ENCODE data around the gene PPP2R2B. TPM values are rescaled to one million over a fixed set of nuclear protein-coding genes. Genes with fewer than 3 reads are reported as not detected.
A peak's percentile ranks its signal among the peaks of the same experiment; 100 is the strongest.
"Not testable (repeated sequence)": the region's sequence is repeated elsewhere in the genome, so short reads cannot be mapped to it uniquely, and the experiment has no call there.

Gene PPP2R2B
- total RNA-seq, 1 donor from 2014 or later: not detected

- no peak for DNase-seq (ENCODE audit: low read depth, low spot score)
Measured at GRCh38 chr5:146745931-146746577, 132.5 kb downstream of the PPP2R2B start.

DNA sequence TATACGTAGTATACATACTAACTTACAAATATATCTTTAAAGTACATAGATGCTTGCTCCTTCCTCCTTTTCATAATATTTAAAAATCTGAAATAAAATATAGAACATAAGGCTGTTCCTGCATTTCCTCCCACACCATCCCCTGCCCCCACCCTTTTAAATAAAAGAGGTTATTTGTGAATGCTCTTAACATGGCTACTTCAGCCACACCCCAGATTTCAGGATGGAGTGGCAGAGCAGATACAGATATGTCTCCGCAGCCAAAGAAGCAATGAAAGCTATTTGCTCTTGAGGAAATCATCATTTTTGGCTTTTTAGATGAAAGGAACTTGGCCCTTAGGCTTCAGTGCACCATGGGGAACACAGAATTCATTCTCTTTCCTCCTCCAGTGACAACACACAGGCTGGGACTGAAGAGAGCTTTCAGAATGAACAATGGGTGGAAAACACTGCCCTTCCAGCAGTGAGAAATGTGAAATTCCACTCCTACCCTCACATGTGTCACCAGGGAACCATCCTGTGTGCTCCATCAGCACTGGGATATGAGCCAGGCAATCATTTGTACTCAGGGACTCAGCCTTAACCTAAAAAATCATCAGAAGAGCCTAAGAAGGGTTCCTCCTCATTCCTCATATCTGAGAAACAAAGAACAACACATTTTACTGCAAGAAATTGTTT lies 134.3 kb downstream of the PPP2R2B start:
- no peak for DNase-seq (ENCODE audit: low read depth, low spot score)

DNA sequence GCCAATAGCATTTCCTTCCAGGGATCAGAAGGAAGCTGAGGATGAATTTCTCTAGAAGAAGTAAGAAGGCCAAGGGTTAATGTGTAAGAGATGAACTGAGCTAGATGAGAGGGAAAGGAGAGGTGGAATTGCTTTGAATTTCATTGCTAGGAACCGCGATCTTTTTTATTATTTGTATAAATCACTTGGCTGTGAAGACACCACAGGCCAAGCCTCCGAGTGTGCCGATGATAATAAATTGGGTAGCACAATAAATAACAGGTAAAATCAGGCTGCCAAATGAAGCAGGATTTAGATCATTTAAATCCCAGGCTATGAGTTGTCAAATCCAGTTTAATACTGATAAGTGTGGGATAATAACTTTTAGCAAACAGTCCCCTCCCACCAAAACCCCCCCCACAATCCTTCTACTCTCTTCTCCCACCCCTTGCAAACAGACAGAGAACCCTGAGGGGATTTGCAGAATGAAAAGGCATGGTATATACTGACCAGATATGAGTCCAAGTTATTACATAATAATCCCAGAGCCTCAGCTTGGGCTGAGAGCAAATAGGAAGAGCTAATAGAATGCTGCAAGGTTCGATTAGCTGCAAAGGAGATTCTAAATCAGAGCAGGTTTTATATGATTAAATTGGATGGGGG lies 143.5 kb downstream of the PPP2R2B start:
- DNase-seq (ENCODE audit: low read depth, low spot score): no peak

DNA sequence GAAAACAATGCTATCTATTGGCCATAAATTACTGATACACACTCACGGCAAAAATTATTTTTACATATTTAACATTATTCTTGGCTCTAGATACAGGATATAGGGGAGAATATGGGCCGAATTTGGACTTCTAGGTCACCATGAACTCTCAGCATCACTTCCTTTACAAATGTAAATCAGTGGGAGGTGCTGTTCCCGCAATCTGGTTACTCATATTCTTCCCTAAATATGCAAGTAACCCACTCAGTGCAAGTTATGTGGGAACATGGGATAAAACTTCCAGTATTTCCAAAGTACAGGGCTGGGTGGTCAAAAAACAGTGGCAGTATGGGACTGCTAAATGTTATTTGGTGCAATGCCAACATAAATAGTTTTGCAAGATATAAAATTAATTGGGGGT lies 145.6 kb downstream of the PPP2R2B start:
- DNase-seq (ENCODE audit: low read depth, low spot score): no peak

DNA sequence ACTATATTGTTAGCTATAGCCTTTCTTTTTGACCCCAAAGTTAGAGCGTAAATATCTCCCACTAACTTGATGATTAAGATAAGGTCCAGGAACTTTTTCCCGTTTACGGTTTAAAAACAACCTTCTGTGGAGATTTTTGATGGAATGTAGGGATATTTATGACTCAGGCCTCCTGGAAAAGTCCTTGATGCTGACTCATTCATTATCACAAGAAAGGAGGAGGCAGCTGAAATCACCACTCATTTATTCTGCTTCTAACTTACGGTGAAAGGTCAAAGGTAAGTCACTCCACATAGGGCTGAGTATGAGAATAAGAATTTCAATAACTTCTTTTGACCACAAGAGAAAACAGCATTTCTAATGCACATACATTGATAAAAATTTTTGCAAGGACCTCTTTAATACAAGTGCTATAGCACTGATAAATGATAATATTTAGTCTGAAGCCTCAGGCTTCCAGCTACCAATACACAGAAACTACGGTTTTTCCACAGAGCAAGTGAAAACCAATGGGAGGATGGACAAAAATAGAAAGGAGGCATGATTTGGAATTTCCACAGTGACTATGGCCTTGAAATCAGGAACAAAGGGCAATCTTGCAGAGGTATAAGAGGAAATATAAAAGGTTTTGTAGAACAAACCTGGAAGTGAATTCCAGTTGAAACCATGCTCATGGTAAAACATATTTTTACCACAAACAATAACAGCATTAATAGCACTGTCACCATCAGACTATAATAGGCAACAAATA lies 146.5 kb downstream of the PPP2R2B start:
- DNase-seq (ENCODE audit: low read depth, low spot score): peak; percentile 80

GRCh38 chr5:146728746-146729145 lies 149.8 kb downstream of the PPP2R2B start:
- not testable (repeated sequence) for DNase-seq (ENCODE audit: low read depth, low spot score)

DNA sequence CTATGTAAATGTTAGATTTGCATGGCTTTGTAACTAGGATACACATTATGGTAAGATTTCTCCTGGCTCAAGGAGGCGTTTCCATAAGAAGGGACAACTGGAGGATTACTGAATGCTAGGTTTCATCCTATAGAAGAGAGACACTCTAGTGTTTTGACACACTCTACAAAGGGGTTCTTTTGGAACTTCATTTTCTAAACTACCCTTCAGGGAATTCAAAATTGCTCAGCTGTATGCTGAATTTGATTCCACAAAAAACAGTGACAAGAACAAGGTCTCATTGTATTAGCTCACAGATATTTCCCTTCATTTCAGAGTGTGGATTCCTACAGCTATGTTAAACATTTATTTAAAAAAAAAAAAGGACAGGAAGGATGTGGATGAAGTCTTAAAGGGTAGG lies 151.7 kb downstream of the PPP2R2B start:
- DNase-seq (ENCODE audit: low read depth, low spot score): no peak

GRCh38 chr5:146726020-146726419 lies 152.5 kb downstream of the PPP2R2B start:
- DNase-seq (ENCODE audit: low read depth, low spot score): no peak

- DNase-seq (ENCODE audit: low read depth, low spot score): no peak
Measured at GRCh38 chr5:146725025-146725424, 153.5 kb downstream of the PPP2R2B start.

GRCh38 chr5:146722361-146722779 lies 156.2 kb downstream of the PPP2R2B start:
- no peak for DNase-seq (ENCODE audit: low read depth, low spot score)

DNA sequence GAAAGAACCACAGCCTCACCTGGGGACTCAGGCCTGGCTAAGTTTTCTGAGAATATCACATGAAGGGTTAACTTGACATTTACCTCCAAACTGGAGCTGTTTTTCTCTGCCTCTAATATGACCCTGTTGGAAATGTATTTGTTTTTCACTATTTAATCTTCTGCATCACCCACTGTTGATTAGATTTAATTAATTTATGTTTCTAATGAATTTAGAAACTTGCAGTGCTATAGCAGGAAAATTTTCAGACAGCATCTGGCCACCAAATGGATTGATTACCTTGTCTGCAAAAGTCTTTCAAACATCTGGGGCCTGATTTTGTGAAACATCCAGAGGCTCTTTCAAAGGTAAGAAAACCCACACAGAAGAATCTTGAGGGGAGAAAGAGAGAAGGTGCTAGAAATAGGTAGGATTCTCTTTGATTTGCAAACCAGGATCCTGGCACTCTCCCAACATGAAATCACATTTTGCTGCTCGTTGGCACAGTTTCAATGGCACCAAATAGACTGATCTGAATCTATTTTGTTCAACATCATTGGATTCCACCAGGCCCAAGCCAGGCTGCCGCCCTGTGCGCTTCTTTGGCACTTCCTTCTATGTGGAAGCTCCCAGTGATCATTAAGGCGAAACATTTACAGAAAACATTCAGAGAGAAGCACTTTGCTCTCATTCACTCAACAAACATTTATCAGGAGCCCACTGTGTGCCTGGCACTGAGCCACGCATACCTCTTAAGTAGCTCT lies 157.3 kb downstream of the PPP2R2B start:
- DNase-seq (ENCODE audit: low read depth, low spot score): no peak

- DNase-seq (ENCODE audit: low read depth, low spot score): no peak
Measured at GRCh38 chr5:146720107-146720506, 158.4 kb downstream of the PPP2R2B start.

- DNase-seq (ENCODE audit: low read depth, low spot score): no peak
Measured at GRCh38 chr5:146719179-146719578, 159.4 kb downstream of the PPP2R2B start.

DNA sequence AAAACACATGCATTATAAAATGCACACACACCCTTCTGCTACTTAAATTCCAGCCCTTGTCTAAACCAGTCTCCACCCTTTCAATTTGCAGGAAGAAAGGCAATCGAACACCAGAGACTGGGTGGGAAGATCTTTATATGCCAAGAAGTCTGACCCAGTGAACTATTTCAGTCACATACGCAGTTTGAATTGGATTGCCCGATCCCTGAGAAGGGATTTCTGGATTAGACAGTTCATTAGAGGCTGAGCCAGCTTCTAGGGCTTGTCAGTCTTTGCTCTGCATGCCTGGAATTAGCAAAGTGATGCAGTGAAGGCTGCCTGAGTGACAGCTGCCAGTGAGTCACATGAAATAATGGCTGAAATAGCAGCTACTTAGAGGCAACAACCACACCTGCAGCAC lies 159.9 kb downstream of the PPP2R2B start:
- no peak for DNase-seq (ENCODE audit: low read depth, low spot score)

- no peak for DNase-seq (ENCODE audit: low read depth, low spot score)
Measured at GRCh38 chr5:146717951-146718350, 160.6 kb downstream of the PPP2R2B start.

GRCh38 chr5:146716636-146717035 lies 161.9 kb downstream of the PPP2R2B start:
- no peak for DNase-seq (ENCODE audit: low read depth, low spot score)

- DNase-seq (ENCODE audit: low read depth, low spot score): no peak
Measured at GRCh38 chr5:146710348-146710747, 168.2 kb downstream of the PPP2R2B start.

DNA sequence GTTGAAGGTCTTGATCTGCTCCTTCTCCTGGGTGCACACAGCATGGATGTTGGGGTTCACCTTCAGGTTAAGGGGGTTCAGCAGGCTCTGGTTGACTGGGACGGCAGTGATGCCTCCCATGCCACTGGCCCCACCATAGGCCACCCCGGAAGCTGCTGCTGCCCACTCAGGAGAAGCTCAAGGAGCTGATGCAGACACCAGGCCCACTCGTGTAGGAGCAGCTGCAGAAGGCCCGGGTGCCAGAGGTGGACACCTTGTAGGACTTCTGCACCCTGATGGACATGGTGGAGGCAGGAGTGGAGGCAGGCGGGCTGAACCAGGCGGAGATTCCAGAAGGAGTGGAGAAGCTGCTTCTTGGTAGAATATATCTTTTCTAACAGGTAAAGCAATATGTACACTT lies 171.2 kb downstream of the PPP2R2B start:
- DNase-seq (ENCODE audit: low read depth, low spot score): no peak

GRCh38 chr5:146706321-146706972 lies 172.1 kb downstream of the PPP2R2B start:
- DNase-seq (ENCODE audit: low read depth, low spot score): no peak

- no peak for DNase-seq (ENCODE audit: low read depth, low spot score)
Measured at GRCh38 chr5:146704949-146705665, 173.4 kb downstream of the PPP2R2B start.

Measured in pulmonary artery endothelial cell (primary cell).